ENCODE measurements around the gene SLC26A11. TPM values are rescaled to one million over a fixed set of nuclear protein-coding genes. Genes with fewer than 3 reads are reported as not detected.

Gene SLC26A11
- total and polyA plus RNA-seq, 2 donors from 2014 or later = 11.3 to 24.5 TPM

- H3K4me1 ChIP-seq (ENCODE audit: control insufficient read depth in 2 of 3, insufficient read depth in 2 of 3, low read depth in 1 of 3, low read length in 3 of 3) = no peaks in the 10 kb centered on the region
- no peak for DNase-seq
- no peaks in the 10 kb centered on the region for H3K27me3 ChIP-seq (ENCODE audit: control insufficient read depth, insufficient read depth, low read length)
- intact Hi-C loops (cut with DNase I) = no loop called here
- H3K4me3 ChIP-seq (ENCODE audit: low read length in 3 of 3) = no peak overlapping the region
- H3K36me3 ChIP-seq (ENCODE audit: control insufficient read depth in 2 of 3, insufficient read depth in 3 of 3, low read length in 3 of 3) = no peaks in the 10 kb centered on the region
- no peak for FAIRE-seq
- TF ChIP-seq CTCF (IDR thresholded peaks at IDR 0.05; ENCODE audit: borderline replicate concordance, extremely low read depth, insufficient read depth) = no peak
- no peaks in the 10 kb centered on the region for H3K9me3 ChIP-seq (ENCODE audit: control insufficient read depth in 2 of 3, insufficient read depth in 1 of 3, low read length in 3 of 3)
- no peak overlapping the region for H3K9ac ChIP-seq (ENCODE audit: low read length in 3 of 3)
- no peak overlapping the region for H3K27ac ChIP-seq (ENCODE audit: low read depth in 2 of 2, low read length in 2 of 2)
Measured at GRCh38 chr17:80201446-80201845, 18.8 kb upstream of the SLC26A11 start.

- Histone ChIP-seq H3K4me3 (ENCODE audit: low read length in 3 of 3) (no peak overlapping the region), H3K27ac (ENCODE audit: low read depth in 2 of 2, low read length in 2 of 2) (no peak overlapping the region)
- DNase-seq = peak in 1 of 5 donors; percentile 59
Measured at GRCh38 chr17:80202197-80202596, 18.0 kb upstream of the SLC26A11 start.

GRCh38 chr17:80203471-80203963 lies 16.7 kb upstream of the SLC26A11 start:
- no peaks in the 10 kb centered on the region for H3K27me3 ChIP-seq (ENCODE audit: control insufficient read depth, insufficient read depth, low read length)
- intact Hi-C loops (cut with DNase I) = no loop called here
- DNase-seq (peak in 1 of 5 donors; percentile 67), FAIRE-seq (no peak)
- no peak overlapping the region for H3K9ac ChIP-seq (ENCODE audit: low read length in 3 of 3)
- no peak overlapping the region for H3K4me3 ChIP-seq (ENCODE audit: low read length in 3 of 3)
- no peak overlapping the region for H3K27ac ChIP-seq (ENCODE audit: low read depth in 2 of 2, low read length in 2 of 2)
- no peaks in the 10 kb centered on the region for H3K9me3 ChIP-seq (ENCODE audit: control insufficient read depth in 2 of 3, insufficient read depth in 1 of 3, low read length in 3 of 3)
- TF ChIP-seq CTCF (IDR thresholded peaks at IDR 0.05; ENCODE audit: borderline replicate concordance, extremely low read depth, insufficient read depth) = no peak
- H3K4me1 ChIP-seq (ENCODE audit: control insufficient read depth in 2 of 3, insufficient read depth in 2 of 3, low read depth in 1 of 3, low read length in 3 of 3) = no peaks in the 10 kb centered on the region
- no peaks in the 10 kb centered on the region for H3K36me3 ChIP-seq (ENCODE audit: control insufficient read depth in 2 of 3, insufficient read depth in 3 of 3, low read length in 3 of 3)

More at GRCh38 chr17:80202197-80202596, 18.0 kb upstream of the SLC26A11 start:
- no peak overlapping the region for H3K9ac ChIP-seq (ENCODE audit: low read length in 3 of 3)
- no peaks in the 10 kb centered on the region for H3K4me1 ChIP-seq (ENCODE audit: control insufficient read depth in 2 of 3, insufficient read depth in 2 of 3, low read depth in 1 of 3, low read length in 3 of 3)
- H3K36me3 ChIP-seq (ENCODE audit: control insufficient read depth in 2 of 3, insufficient read depth in 3 of 3, low read length in 3 of 3) = no peaks in the 10 kb centered on the region
- no peaks in the 10 kb centered on the region for H3K27me3 ChIP-seq (ENCODE audit: control insufficient read depth, insufficient read depth, low read length)
- intact Hi-C loops (cut with DNase I) = no loop called here
- FAIRE-seq = no peak
- H3K9me3 ChIP-seq (ENCODE audit: control insufficient read depth in 2 of 3, insufficient read depth in 1 of 3, low read length in 3 of 3) = no peaks in the 10 kb centered on the region
- TF ChIP-seq CTCF (IDR thresholded peaks at IDR 0.05; ENCODE audit: borderline replicate concordance, extremely low read depth, insufficient read depth) = no peak

Data from kidney (tissue), 14 donors.